ENCODE measurements around the gene JAKMIP1.

DNA sequence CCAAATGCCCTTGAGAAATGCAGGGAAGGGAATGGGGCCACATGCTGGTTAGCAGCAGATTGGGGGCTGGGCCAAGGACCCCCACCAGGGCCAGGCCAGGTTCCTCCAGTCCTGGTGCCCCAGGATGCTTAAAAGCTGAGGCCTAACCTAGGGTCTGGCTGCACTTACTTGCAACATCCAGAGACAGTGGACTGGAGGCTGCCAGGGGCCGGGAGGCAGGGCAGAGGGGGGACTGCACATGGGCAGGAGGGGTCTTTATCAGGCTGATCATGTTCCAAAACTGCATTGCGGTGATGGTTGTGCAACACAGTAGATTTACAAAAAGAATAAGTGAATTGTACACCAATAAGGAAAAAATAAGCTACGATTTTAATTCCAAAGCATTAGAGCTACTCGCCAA lies 145.3 kb downstream of the JAKMIP1 start:
- TF ChIP-seq, protein P1, sequence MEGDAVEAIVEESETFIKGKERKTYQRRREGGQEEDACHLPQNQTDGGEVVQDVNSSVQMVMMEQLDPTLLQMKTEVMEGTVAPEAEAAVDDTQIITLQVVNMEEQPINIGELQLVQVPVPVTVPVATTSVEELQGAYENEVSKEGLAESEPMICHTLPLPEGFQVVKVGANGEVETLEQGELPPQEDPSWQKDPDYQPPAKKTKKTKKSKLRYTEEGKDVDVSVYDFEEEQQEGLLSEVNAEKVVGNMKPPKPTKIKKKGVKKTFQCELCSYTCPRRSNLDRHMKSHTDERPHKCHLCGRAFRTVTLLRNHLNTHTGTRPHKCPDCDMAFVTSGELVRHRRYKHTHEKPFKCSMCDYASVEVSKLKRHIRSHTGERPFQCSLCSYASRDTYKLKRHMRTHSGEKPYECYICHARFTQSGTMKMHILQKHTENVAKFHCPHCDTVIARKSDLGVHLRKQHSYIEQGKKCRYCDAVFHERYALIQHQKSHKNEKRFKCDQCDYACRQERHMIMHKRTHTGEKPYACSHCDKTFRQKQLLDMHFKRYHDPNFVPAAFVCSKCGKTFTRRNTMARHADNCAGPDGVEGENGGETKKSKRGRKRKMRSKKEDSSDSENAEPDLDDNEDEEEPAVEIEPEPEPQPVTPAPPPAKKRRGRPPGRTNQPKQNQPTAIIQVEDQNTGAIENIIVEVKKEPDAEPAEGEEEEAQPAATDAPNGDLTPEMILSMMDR (IDR thresholded peaks at IDR 0.05): no peak
- TF ChIP-seq POLR2A (IDR thresholded peaks at IDR 0.05) (no peak), POLR2AphosphoS5 (IDR thresholded peaks at IDR 0.05) (no peak)

Measured in breast epithelium (tissue), 3 donors.